ENCODE data around the gene TRIM60.

DNA sequence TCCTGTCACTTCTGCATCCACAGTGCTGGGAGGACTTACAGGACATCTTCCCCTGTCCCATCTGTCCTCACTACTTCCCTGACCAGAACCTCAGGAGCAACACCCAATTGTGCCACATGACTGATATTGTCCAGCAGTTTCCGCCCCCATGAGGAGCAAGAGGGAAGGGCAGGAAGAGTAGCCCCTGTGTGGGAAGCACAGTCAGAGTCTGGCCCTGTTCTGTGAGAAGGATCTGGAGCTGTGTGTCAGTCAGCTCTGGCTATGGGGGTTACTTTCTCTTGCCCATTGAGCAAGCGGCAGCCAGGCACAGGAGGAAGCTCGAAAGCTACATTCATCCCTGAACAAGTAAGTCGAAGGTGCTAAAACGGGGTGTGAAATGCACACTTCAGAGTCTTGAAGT lies 14.8 kb upstream of the TRIM60 start:
- TF ChIP-seq, protein P1, sequence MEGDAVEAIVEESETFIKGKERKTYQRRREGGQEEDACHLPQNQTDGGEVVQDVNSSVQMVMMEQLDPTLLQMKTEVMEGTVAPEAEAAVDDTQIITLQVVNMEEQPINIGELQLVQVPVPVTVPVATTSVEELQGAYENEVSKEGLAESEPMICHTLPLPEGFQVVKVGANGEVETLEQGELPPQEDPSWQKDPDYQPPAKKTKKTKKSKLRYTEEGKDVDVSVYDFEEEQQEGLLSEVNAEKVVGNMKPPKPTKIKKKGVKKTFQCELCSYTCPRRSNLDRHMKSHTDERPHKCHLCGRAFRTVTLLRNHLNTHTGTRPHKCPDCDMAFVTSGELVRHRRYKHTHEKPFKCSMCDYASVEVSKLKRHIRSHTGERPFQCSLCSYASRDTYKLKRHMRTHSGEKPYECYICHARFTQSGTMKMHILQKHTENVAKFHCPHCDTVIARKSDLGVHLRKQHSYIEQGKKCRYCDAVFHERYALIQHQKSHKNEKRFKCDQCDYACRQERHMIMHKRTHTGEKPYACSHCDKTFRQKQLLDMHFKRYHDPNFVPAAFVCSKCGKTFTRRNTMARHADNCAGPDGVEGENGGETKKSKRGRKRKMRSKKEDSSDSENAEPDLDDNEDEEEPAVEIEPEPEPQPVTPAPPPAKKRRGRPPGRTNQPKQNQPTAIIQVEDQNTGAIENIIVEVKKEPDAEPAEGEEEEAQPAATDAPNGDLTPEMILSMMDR (IDR thresholded peaks at IDR 0.05; ENCODE audit: low read depth, low read length, poor library complexity, severe bottlenecking), result peak; percentile 13
- TF ChIP-seq EZH2phosphoT487 (IDR thresholded peaks at IDR 0.05; ENCODE audit: borderline replicate concordance, low read length), result no peak

All from DOHH2 (cell line).